GM12892 (cell line): Measurements from ENCODE around the gene MBNL1.

Experiments used
- POLR2A ChIP-seq: IDR thresholded peaks from 2 replicates; pipeline ENCODE4 v1.6.1; 2011; ENCODE audit warnings: low read depth, low read length, control low read depth
- POLR2AphosphoS5 ChIP-seq: IDR thresholded peaks from 2 replicates; pipeline ENCODE4 v1.6.1; 2011; ENCODE audit warnings: low read depth, low read length, control low read depth
- TAF1 ChIP-seq: IDR thresholded peaks from 2 replicates; pipeline ENCODE4 v1.6.1; 2011; ENCODE audit warnings: low read depth, mild to moderate bottlenecking, control low read depth, low read length, borderline replicate concordance

GRCh38 chr3:152348436-152349177 is 79.9 kb downstream of the MBNL1 start:
- TF ChIP-seq POLR2AphosphoS5 = no peak
- TF ChIP-seq POLR2A = no peak
- no peak for TF ChIP-seq TAF1
